Panc1 (cell line): ENCODE measurements around the gene BTBD18.

Source experiments
- CTCF ChIP-seq: fragments of 450-650 bp; IDR thresholded peaks from 2 replicates; pipeline ENCODE4 v1.5.1; 2017; ENCODE audit warnings: mild to moderate bottlenecking
- POLR2AphosphoS5 ChIP-seq: IDR thresholded peaks from 2 replicates; pipeline ENCODE4 v1.6.1; 2012; ENCODE audit warnings: mild to moderate bottlenecking, low read depth, low read length, moderate library complexity
- TF ChIP-seq, protein P1 (sequence below), 2 experiments: IDR thresholded peaks; 2 replicates each; pipeline ENCODE4 v1.6.1; 2011 to 2012; ENCODE audit warnings: low read depth in 2 of 2, control low read depth in 1 of 2, low read length in 1 of 2, mild to moderate bottlenecking in 1 of 2, moderate library complexity in 1 of 2; ENCODE audit not compliant: insufficient read depth in 1 of 2

DNA sequence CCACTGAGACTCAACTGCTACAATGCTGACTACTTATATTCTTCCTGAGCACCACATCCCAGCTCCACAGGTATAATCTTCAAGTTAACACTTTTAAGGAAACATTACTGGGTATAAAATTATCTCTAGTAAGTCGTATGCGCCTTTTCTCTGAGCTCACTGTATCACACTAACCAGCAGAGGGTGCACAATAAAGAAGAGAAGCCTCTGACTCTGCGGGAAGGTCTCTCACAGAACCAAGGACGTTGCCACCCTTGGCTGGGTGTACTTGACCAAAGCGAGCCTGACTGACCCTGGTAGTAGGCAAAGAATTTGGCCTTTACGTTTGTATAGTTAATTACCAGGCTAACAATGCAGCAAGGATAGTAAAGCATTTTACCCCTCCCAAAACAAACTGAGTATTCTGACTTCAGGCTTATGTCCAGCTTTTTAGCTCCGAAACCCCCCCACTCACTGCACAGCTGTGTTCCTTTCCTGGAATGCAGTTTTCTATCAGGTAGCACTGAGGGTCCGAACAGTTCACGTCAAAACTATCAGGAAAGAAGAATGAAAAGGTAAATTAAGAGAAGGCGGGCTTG is at the start of gene BTBD18:
- TF ChIP-seq CTCF, result peak; percentile 81
- TF ChIP-seq POLR2AphosphoS5, result no peak
- TF ChIP-seq, protein P1, sequence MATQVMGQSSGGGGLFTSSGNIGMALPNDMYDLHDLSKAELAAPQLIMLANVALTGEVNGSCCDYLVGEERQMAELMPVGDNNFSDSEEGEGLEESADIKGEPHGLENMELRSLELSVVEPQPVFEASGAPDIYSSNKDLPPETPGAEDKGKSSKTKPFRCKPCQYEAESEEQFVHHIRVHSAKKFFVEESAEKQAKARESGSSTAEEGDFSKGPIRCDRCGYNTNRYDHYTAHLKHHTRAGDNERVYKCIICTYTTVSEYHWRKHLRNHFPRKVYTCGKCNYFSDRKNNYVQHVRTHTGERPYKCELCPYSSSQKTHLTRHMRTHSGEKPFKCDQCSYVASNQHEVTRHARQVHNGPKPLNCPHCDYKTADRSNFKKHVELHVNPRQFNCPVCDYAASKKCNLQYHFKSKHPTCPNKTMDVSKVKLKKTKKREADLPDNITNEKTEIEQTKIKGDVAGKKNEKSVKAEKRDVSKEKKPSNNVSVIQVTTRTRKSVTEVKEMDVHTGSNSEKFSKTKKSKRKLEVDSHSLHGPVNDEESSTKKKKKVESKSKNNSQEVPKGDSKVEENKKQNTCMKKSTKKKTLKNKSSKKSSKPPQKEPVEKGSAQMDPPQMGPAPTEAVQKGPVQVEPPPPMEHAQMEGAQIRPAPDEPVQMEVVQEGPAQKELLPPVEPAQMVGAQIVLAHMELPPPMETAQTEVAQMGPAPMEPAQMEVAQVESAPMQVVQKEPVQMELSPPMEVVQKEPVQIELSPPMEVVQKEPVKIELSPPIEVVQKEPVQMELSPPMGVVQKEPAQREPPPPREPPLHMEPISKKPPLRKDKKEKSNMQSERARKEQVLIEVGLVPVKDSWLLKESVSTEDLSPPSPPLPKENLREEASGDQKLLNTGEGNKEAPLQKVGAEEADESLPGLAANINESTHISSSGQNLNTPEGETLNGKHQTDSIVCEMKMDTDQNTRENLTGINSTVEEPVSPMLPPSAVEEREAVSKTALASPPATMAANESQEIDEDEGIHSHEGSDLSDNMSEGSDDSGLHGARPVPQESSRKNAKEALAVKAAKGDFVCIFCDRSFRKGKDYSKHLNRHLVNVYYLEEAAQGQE (IDR thresholded peaks at IDR 0.05; ENCODE audit: insufficient read depth in 1 of 2, low read depth in 2 of 2, low read length in 1 of 2), result no peak
